HEK293 (cell line): ENCODE measurements around the gene KRT38.

Experiments
- AEBP2 ChIP-seq: fragments of 450-650 bp; formaldehyde crosslinking; IDR thresholded peaks from 2 replicates; pipeline ENCODE4 v1.5.1; 2016; ENCODE audit warnings: missing biosample characterization, missing genetic modification characterization, borderline replicate concordance
- CTCF ChIP-seq: fragments of 450-650 bp; formaldehyde crosslinking; IDR thresholded peaks from 2 replicates; pipeline ENCODE4 v1.5.1; 2016; ENCODE audit warnings: missing biosample characterization, missing genetic modification characterization
- HOXA7 ChIP-seq: sonication (generic); formaldehyde crosslinking; IDR thresholded peaks from 2 replicates; pipeline ENCODE4 v1.8.1; 2022; ENCODE audit warnings: missing genetic modification reagents, borderline replicate concordance
- ZBTB7A ChIP-seq: fragments of 450-650 bp; formaldehyde crosslinking; IDR thresholded peaks from 2 replicates; pipeline ENCODE4 v1.5.1; 2016; ENCODE audit warnings: low read depth, missing biosample characterization, missing genetic modification characterization
- ZNF23 ChIP-seq: fragments of 450-650 bp; formaldehyde crosslinking; IDR thresholded peaks from 2 replicates; pipeline ENCODE4 v1.5.1; 2016; ENCODE audit warnings: missing biosample characterization, missing genetic modification characterization, borderline replicate concordance
- ZNF398 ChIP-seq: fragments of 450-650 bp; formaldehyde crosslinking; IDR thresholded peaks from 2 replicates; pipeline ENCODE4 v1.5.1; 2017; ENCODE audit warnings: missing biosample characterization, missing genetic modification characterization
- ZNF423 ChIP-seq: fragments of 450-650 bp; formaldehyde crosslinking; IDR thresholded peaks from 2 replicates; pipeline ENCODE4 v1.5.1; 2016; ENCODE audit warnings: missing biosample characterization, missing genetic modification characterization
- ZNF510 ChIP-seq: fragments of 450-650 bp; formaldehyde crosslinking; IDR thresholded peaks from 2 replicates; pipeline ENCODE4 v1.5.1; 2018; ENCODE audit warnings: mild to moderate bottlenecking, missing genetic modification characterization, missing biosample characterization; ENCODE audit not compliant: insufficient replicate concordance
- ZNF521 ChIP-seq: fragments of 450-650 bp; formaldehyde crosslinking; IDR thresholded peaks from 2 replicates; pipeline ENCODE4 v1.5.1; 2017; ENCODE audit warnings: missing biosample characterization, mild to moderate bottlenecking, missing genetic modification characterization
- ZNF549 ChIP-seq: fragments of 450-650 bp; IDR thresholded peaks from 2 replicates; pipeline ENCODE4 v1.5.1; 2018; ENCODE audit warnings: missing biosample characterization, missing genetic modification characterization, mild to moderate bottlenecking, inconsistent platforms, moderate library complexity
- ZNF777 ChIP-seq: fragments of 450-650 bp; formaldehyde crosslinking; IDR thresholded peaks from 2 replicates; pipeline ENCODE4 v1.5.1; 2017; ENCODE audit warnings: missing biosample characterization, missing genetic modification characterization, borderline replicate concordance
- TF ChIP-seq, protein P1 (sequence below): fragments of 450-650 bp; formaldehyde crosslinking; IDR thresholded peaks from 2 replicates; pipeline ENCODE4 v1.5.1; 2016; ENCODE audit warnings: missing biosample characterization, missing genetic modification characterization

- TF ChIP-seq, protein P1, sequence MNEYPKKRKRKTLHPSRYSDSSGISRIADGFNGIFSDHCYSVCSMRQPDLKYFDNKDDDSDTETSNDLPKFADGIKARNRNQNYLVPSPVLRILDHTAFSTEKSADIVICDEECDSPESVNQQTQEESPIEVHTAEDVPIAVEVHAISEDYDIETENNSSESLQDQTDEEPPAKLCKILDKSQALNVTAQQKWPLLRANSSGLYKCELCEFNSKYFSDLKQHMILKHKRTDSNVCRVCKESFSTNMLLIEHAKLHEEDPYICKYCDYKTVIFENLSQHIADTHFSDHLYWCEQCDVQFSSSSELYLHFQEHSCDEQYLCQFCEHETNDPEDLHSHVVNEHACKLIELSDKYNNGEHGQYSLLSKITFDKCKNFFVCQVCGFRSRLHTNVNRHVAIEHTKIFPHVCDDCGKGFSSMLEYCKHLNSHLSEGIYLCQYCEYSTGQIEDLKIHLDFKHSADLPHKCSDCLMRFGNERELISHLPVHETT (tag by site-specific recombination), result no peak
- no peak for TF ChIP-seq CTCF (tag by site-specific recombination)
- no peak for TF ChIP-seq ZNF521 (tag by site-specific recombination)
- TF ChIP-seq ZNF23 (tag by site-specific recombination), result no peak
- TF ChIP-seq ZNF510 (tag by site-specific recombination), result no peak
- TF ChIP-seq HOXA7 (CRISPR knock-in tag), result no peak
- TF ChIP-seq ZNF777 (tag by site-specific recombination), result no peak
- TF ChIP-seq AEBP2 (tag by site-specific recombination), result no peak
- TF ChIP-seq ZBTB7A (tag by site-specific recombination), result no peak
- TF ChIP-seq ZNF423 (tag by site-specific recombination), result no peak
- TF ChIP-seq ZNF398 (tag by site-specific recombination), result no peak
- no peak for TF ChIP-seq ZNF549 (tag by site-specific recombination)
Observed at GRCh38 chr17:41448506-41448905, 7.7 kb upstream of the KRT38 start.
